Kidney (tissue), 14 donors: ENCODE measurements around the gene TMEM198. TPM values are rescaled to one million over a fixed set of nuclear protein-coding genes. Genes with fewer than 3 reads are reported as not detected.

Experiments used
- DNase-seq, 5 donors: peaks; one replicate each; pipeline ENCODE4 v3.0.0-alpha.2; 2013 to 2020
- FAIRE-seq: peaks from 2 replicates; lab custom pipeline; 2012; peaks lifted over from hg19 to GRCh38; lab: Jason Lieb, UNC
- H3K27ac ChIP-seq, 2 donors: one replicate each; pipeline ENCODE4 v1.7.0; 2013; ENCODE audit warnings: low read depth in 2 of 2, low read length in 2 of 2, inconsistent platforms in 1 of 2
- H3K27me3 ChIP-seq: one replicate; pipeline ENCODE4 v1.7.1; 2013; ENCODE audit warnings: low read length, inconsistent platforms; ENCODE audit not compliant: control insufficient read depth, insufficient read depth
- H3K36me3 ChIP-seq, 3 donors: one replicate each; pipeline versions ENCODE4 v1.7.0 to v1.7.1; 2013; ENCODE audit warnings: low read length in 3 of 3, control low read depth in 1 of 3, inconsistent platforms in 1 of 3; ENCODE audit not compliant: insufficient read depth in 3 of 3, control insufficient read depth in 2 of 3
- H3K4me1 ChIP-seq, 3 donors: one replicate each; pipeline versions ENCODE4 v1.7.0 to v1.7.1; 2013; ENCODE audit warnings: low read length in 3 of 3, inconsistent platforms in 1 of 3, low read depth in 1 of 3; ENCODE audit not compliant: control insufficient read depth in 2 of 3, insufficient read depth in 2 of 3
- H3K4me3 ChIP-seq, 3 donors: one replicate each; pipeline versions ENCODE4 v1.7.0 to v1.8.1; 2013; ENCODE audit warnings: low read length in 3 of 3, control low read depth in 1 of 3, inconsistent platforms in 1 of 3
- H3K9ac ChIP-seq, 3 donors: one replicate each; pipeline versions ENCODE4 v1.7.0 to v1.7.1; 2013; ENCODE audit warnings: low read length in 3 of 3, control low read depth in 1 of 3, inconsistent platforms in 1 of 3
- H3K9me3 ChIP-seq, 3 donors: one replicate each; pipeline versions ENCODE4 v1.7.0 to v1.7.1; 2013; ENCODE audit warnings: low read length in 3 of 3, control low read depth in 1 of 3, inconsistent platforms in 1 of 3; ENCODE audit not compliant: control insufficient read depth in 2 of 3, insufficient read depth in 1 of 3
- CTCF ChIP-seq: IDR thresholded peaks from 3 replicates; pipeline ENCODE4 v1.5.1; 2012; ENCODE audit warnings: mild to moderate bottlenecking, moderate library complexity, borderline replicate concordance; ENCODE audit not compliant: insufficient read depth; ENCODE audit errors: extremely low read depth
- intact Hi-C: fragments of 100-400 bp; cut with DNase I; formaldehyde crosslinking; loops from one replicate; pipeline ENCODE4 v1.11.1; 2022
- polyA plus RNA-seq: library from polyadenylated mRNA; stranded (reverse); fragments of 350-450 nt; fragmentation: Illumina TruSeq; extraction: RNeasy Lipid Tissue Mini Kit (QIAGEN cat#74804); gene quantifications from one replicate; pipeline ENCODE4 v1.2.3, GENCODE V29; 2014; ENCODE audit warnings: low read depth, low replicate concordance; ENCODE audit not compliant: insufficient read depth
- total RNA-seq: library from RNA; stranded (reverse); fragmentation: NEBNext Ultra II Directional; extraction: Animal tissue kit (Norgen Biotek cat#: 25700); gene quantifications from one replicate; pipeline ENCODE4 v1.2.1, GENCODE V29; 2021
- donor health status: control.
- donor health status: control.
- donor health status: control.
- donor health status: control.
- donor health status: control.
- donor health status: DM: yes; HTN: yes; CAD: no.
- donor health status: Normal renal cell carcinoma (clear cell type).

The TMEM198 gene
- total and polyA plus RNA-seq, 2 donors from 2014 or later = 4.2 to 4.5 TPM

GRCh38 chr2:219525533-219526232, 18.1 kb upstream of the TMEM198 start:
- Histone ChIP-seq H3K4me3 (no peak overlapping the region), H3K9ac (no peak overlapping the region), H3K27me3 (peaks cover 6% of the 10 kb centered on the region), H3K4me1 (no peaks in the 10 kb centered on the region), H3K9me3 (no peaks in the 10 kb centered on the region), H3K36me3 (no peaks in the 10 kb centered on the region), H3K27ac (no peak overlapping the region)
- TF ChIP-seq CTCF = no peak
- intact Hi-C loops = loop anchor here (10.0 kb wide), 1 partner anchor 51 kb away; no protein-coding TSS in a partner anchor
- FAIRE-seq (no peak), DNase-seq (peak in 1 of 5 donors; percentile 61)

GRCh38 chr2:219526320-219527075, 17.3 kb upstream of the TMEM198 start:
- no peak for TF ChIP-seq CTCF
- intact Hi-C loops = loop anchor here (10.0 kb wide), 1 partner anchor 52 kb away; no protein-coding TSS in a partner anchor
- peak in 1 of 5 donors; percentile 71 for DNase-seq

GRCh38 chr2:219527076-219527394, 16.8 kb upstream of the TMEM198 start:
- no peak for FAIRE-seq
- DNase-seq = peak in 3 of 5 donors; percentile 64 to 87 (median 68)
- no peak for TF ChIP-seq CTCF
- Histone ChIP-seq H3K27ac (no peak overlapping the region), H3K27me3 (peaks cover 6% of the 10 kb centered on the region), H3K4me1 (no peaks in the 10 kb centered on the region), H3K9me3 (no peaks in the 10 kb centered on the region), H3K4me3 (no peak overlapping the region), H3K36me3 (no peaks in the 10 kb centered on the region), H3K9ac (no peak overlapping the region)
- intact Hi-C loops = loop anchor here (10.0 kb wide), 1 partner anchor 52 kb away; no protein-coding TSS in a partner anchor

More at GRCh38 chr2:219526320-219527075, 17.3 kb upstream of the TMEM198 start:
- Histone ChIP-seq H3K27ac (no peak overlapping the region), H3K27me3 (peaks cover 6% of the 10 kb centered on the region), H3K9me3 (no peaks in the 10 kb centered on the region), H3K9ac (no peak overlapping the region), H3K36me3 (no peaks in the 10 kb centered on the region), H3K4me3 (no peak overlapping the region), H3K4me1 (no peaks in the 10 kb centered on the region)
- FAIRE-seq = no peak
